Glutamatergic neuron (in vitro differentiated cells): ENCODE data around the gene DDX24. TPM values are rescaled to one million over a fixed set of nuclear protein-coding genes. Genes with fewer than 3 reads are reported as not detected.

Source experiments
- DNase-seq: peaks from one replicate; pipeline ENCODE4 v3.0.0; 2022
- H3K27ac Mint-ChIP-seq: one replicate; pipeline ENCODE4 v1.8.0; 2020; ENCODE audit warnings: mild to moderate bottlenecking, mixed read lengths, inconsistent platforms; ENCODE audit not compliant: unreplicated experiment
- H3K27me3 Mint-ChIP-seq: one replicate; pipeline ENCODE4 v1.8.0; 2020; ENCODE audit warnings: mild to moderate bottlenecking, moderate library complexity, mixed read lengths, inconsistent platforms; ENCODE audit not compliant: unreplicated experiment
- H3K36me3 Mint-ChIP-seq: one replicate; pipeline ENCODE4 v1.8.0; 2020; ENCODE audit warnings: mild to moderate bottlenecking, mixed read lengths, inconsistent platforms; ENCODE audit not compliant: unreplicated experiment
- H3K4me1 Mint-ChIP-seq: one replicate; pipeline ENCODE4 v1.8.0; 2020; ENCODE audit warnings: mild to moderate bottlenecking, low read depth, mixed read lengths, inconsistent platforms; ENCODE audit not compliant: unreplicated experiment
- H3K4me3 Mint-ChIP-seq: one replicate; pipeline ENCODE4 v1.8.0; 2020; ENCODE audit warnings: mild to moderate bottlenecking, mixed read lengths, inconsistent platforms; ENCODE audit not compliant: unreplicated experiment
- H3K9me3 Mint-ChIP-seq: one replicate; pipeline ENCODE4 v1.8.0; 2020; ENCODE audit warnings: mild to moderate bottlenecking, moderate library complexity, mixed read lengths, inconsistent platforms; ENCODE audit not compliant: unreplicated experiment
- total RNA-seq: library from RNA; stranded (reverse); fragmentation: NEBNext Ultra II Directional; extraction: Animal tissue kit (Norgen Biotek cat#: 25700); gene quantifications from one replicate; pipeline ENCODE4 v1.2.1, GENCODE V29; 2021; ENCODE audit not compliant: unreplicated experiment
- TF ChIP-seq, protein P1 (sequence below): fragments of 200-600 bp; sonication (generic); IDR thresholded peaks from one replicate; pipeline ENCODE4 v1.5.0; 2021; ENCODE audit not compliant: partially characterized antibody, unreplicated experiment

Gene DDX24
- total RNA-seq, 1 donor from 2014 or later, result 257 TPM

DNA sequence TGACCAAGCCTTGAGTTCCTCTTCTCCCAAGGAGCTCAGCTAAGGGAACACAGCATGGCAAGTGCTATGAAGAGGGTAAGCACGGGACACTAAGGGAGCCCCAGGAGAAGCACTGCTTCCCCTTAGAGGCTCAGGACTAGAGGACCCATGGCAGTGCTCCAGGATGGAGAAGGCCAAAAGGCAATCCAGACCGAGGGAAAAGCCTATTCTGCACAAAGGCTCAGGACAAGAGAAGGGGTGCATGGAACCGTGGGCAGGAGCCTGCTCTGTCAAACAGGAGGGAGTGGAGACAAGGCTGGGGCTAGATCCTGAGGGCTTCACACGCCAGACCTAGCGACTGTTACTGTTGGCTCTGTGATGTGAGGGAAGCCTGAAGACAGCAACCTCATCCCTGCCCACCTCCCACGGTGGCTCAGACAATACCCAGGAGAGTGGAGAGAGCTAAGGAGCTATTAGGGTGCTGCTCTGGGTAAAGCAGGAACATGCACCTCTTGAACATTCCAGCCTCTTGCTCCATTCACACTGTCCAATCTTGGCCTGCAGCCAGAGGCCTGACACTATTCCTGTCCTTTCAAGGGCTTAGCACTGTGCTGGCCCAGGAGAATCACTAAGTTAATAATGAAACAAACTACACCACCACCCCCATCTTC is 30.6 kb downstream of the DDX24 start:
- Mint-ChIP-seq H3K4me3 (no peak overlapping the region), H3K27ac (no peak overlapping the region)

DNA sequence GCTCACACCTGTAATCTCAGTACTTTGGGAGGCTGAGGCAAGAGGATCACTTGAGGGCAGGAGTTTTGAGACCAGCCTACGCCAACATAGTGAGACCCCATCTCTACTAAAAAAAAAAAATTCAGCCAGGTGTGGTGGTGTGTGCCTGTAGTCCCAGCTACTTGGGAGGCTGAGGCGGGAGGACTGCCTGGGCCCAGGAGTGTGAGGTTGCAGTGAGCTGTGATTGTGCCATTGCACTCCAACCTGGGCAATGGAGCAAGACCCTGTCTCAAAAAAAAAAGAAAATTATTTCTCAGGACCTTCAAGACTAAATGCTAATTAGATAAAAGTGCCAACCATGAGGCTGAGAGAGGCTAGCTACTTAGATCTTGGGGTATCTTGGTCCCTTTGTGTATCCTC is 31.4 kb downstream of the DDX24 start:
- Mint-ChIP-seq H3K27ac (no peak overlapping the region), H3K4me1 (peaks cover 1% of the 10 kb centered on the region), H3K36me3 (peaks cover 15% of the 10 kb centered on the region), H3K27me3 (peaks cover 1% of the 10 kb centered on the region), H3K4me3 (no peak overlapping the region), H3K9me3 (peaks cover 8% of the 10 kb centered on the region)
- TF ChIP-seq, protein P1, sequence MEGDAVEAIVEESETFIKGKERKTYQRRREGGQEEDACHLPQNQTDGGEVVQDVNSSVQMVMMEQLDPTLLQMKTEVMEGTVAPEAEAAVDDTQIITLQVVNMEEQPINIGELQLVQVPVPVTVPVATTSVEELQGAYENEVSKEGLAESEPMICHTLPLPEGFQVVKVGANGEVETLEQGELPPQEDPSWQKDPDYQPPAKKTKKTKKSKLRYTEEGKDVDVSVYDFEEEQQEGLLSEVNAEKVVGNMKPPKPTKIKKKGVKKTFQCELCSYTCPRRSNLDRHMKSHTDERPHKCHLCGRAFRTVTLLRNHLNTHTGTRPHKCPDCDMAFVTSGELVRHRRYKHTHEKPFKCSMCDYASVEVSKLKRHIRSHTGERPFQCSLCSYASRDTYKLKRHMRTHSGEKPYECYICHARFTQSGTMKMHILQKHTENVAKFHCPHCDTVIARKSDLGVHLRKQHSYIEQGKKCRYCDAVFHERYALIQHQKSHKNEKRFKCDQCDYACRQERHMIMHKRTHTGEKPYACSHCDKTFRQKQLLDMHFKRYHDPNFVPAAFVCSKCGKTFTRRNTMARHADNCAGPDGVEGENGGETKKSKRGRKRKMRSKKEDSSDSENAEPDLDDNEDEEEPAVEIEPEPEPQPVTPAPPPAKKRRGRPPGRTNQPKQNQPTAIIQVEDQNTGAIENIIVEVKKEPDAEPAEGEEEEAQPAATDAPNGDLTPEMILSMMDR, result no peak
- no peak for DNase-seq

More for the DNA sequence above, 30.6 kb downstream of the DDX24 start:
- Mint-ChIP-seq H3K4me1 (peaks cover 1% of the 10 kb centered on the region), H3K36me3 (peaks cover 17% of the 10 kb centered on the region), H3K9me3 (peaks cover 5% of the 10 kb centered on the region), H3K27me3 (peaks cover 1% of the 10 kb centered on the region)
- TF ChIP-seq, protein P1, result no peak
- DNase-seq, result no peak

DNA sequence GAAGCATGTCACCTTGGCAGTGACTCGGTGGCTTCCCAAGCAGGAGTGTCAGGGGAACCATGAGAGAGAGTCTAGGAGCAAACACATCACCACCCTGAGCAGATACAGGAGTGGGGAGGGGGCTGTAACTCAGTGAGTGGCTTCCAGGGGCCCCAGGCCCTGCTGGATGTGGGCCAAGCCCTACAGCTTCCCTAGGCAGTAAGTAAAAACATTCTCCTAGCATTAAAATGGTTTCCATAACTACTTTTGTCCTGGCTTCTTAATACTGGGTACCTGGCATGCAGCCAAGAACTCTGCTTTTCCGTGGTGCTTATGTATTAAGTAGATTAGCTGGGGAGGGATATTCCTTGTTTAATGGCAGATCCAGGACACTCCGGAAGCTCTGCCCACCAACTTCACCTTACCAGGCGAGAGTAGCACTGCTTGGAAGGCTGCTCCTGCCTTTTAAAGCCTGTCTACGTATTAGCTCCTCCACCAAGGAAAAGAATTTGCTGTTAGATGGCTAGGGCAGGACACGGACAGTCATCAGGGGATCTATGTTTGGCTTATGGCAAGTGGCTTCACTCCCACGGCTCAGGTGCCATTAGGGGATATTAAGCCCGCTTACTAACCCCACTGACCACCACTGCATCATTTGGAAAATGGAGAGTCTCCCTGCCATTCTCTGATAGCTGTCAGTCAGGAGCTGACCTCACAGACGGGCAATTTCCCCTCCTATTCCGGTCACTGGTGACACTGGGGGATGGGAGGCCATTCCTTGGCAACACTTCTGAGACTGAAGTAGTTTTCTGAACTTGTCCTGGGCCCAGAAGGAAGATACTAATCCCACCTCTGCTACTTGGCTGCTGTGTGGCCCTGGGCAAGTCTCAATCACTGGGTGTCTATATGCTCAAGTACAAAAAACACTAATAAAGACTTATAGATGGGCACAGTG is 32.0 kb downstream of the DDX24 start:
- Mint-ChIP-seq H3K4me1 (peaks cover 2% of the 10 kb centered on the region), H3K36me3 (peaks cover 11% of the 10 kb centered on the region), H3K4me3 (no peak overlapping the region), H3K9me3 (peaks cover 10% of the 10 kb centered on the region), H3K27me3 (peaks cover 4% of the 10 kb centered on the region), H3K27ac (no peak overlapping the region)
- TF ChIP-seq, protein P1, result no peak
- no peak for DNase-seq

DNA sequence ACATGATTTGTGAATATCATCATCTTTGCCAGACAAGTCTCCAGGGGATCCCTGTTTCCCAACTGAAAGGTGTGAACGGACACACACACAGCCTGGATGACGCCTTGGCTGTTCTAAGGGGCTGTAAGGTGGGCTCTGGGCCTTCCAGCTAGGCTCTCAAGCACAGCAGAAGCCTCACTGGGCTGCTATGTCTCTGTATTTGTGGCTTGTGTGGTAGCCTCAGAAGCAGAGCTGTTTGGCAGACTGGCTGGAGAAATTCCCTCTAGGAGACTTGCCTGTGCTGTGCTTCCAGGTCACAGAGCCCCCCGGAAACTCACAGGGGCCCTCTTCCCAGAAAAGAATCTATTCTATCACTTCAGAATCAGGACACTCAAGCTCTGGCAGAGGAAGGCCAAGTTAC is 33.4 kb downstream of the DDX24 start:
- H3K9me3 Mint-ChIP-seq, result peaks cover 11% of the 10 kb centered on the region
- H3K27me3 Mint-ChIP-seq, result peaks cover 10% of the 10 kb centered on the region
- no peak for DNase-seq
- H3K36me3 Mint-ChIP-seq, result peaks cover 10% of the 10 kb centered on the region
- H3K4me1 Mint-ChIP-seq, result peaks cover 7% of the 10 kb centered on the region
- no peak overlapping the region for H3K27ac Mint-ChIP-seq
- TF ChIP-seq, protein P1, result no peak
- no peak overlapping the region for H3K4me3 Mint-ChIP-seq
